RWPE2 (cell line): ENCODE results near the gene HINT3.
"Not testable (repeated sequence)": the region's sequence is repeated elsewhere in the genome, so short reads cannot be mapped to it uniquely, and the experiment has no call there.

Experiments
- ATAC-seq: fragments of 200-7000 bp; cut with Tn5 transposase; 3 replicates; pipeline ENCODE4 v1.9.1; 2021; ENCODE audit warnings: low read depth
- DNase-seq: peaks from one replicate; pipeline ENCODE4 v3.0.0-alpha.2; 2020; ENCODE audit warnings: low spot score
- H3K27ac ChIP-seq: fragments of 450-650 bp; 2 replicates; pipeline ENCODE4 v1.5.1; 2017; ENCODE audit warnings: mild to moderate bottlenecking; ENCODE audit not compliant: poor library complexity, severe bottlenecking
- H3K27me3 ChIP-seq: fragments of 250-450 bp; sonication (Bioruptor Pico); 2 replicates; pipeline ENCODE4 v1.5.1; 2021; ENCODE audit warnings: mild to moderate bottlenecking, moderate library complexity; ENCODE audit not compliant: insufficient read depth, poor library complexity, severe bottlenecking
- H3K36me3 ChIP-seq: fragments of 250-450 bp; sonication (Bioruptor Pico); 2 replicates; pipeline ENCODE4 v1.5.1; 2020; ENCODE audit warnings: low read depth, mild to moderate bottlenecking, moderate library complexity
- H3K4me1 ChIP-seq: fragments of 250-450 bp; sonication (Bioruptor Pico); 2 replicates; pipeline ENCODE4 v1.5.1; 2021; ENCODE audit warnings: mild to moderate bottlenecking, moderate library complexity; ENCODE audit not compliant: insufficient read depth, poor library complexity, severe bottlenecking
- H3K4me3 ChIP-seq: fragments of 250-450 bp; sonication (Bioruptor Pico); 2 replicates; pipeline ENCODE4 v1.5.1; 2021; ENCODE audit warnings: mild to moderate bottlenecking, moderate library complexity; ENCODE audit not compliant: severe bottlenecking
- H3K9me3 ChIP-seq: fragments of 250-450 bp; sonication (Bioruptor Pico); 2 replicates; pipeline ENCODE4 v1.5.1; 2021; ENCODE audit warnings: mild to moderate bottlenecking, moderate library complexity; ENCODE audit not compliant: severe bottlenecking
- CTCF ChIP-seq: fragments of 450-650 bp; IDR thresholded peaks from one replicate; pipeline ENCODE4 v1.5.1; 2017; ENCODE audit warnings: mild to moderate bottlenecking, moderate library complexity; ENCODE audit not compliant: poor library complexity, severe bottlenecking

Gene HINT3

GRCh38 chr6:126010040-126010439 lies 53.5 kb downstream of the HINT3 start:
- no peak overlapping the region for H3K4me3 ChIP-seq
- no peaks in the 10 kb centered on the region for H3K9me3 ChIP-seq
- DNase-seq = no peak
- no peak for TF ChIP-seq CTCF
- H3K4me1 ChIP-seq = no peaks in the 10 kb centered on the region
- H3K36me3 ChIP-seq = peaks cover 88% of the 10 kb centered on the region
- no peaks in the 10 kb centered on the region for H3K27me3 ChIP-seq
- H3K27ac ChIP-seq = no peak overlapping the region
- no peak for ATAC-seq

- TF ChIP-seq CTCF = no peak
- H3K4me3 ChIP-seq = no peak overlapping the region
- no peak for DNase-seq
- no peaks in the 10 kb centered on the region for H3K27me3 ChIP-seq
- ATAC-seq = no peak
- H3K4me1 ChIP-seq = no peaks in the 10 kb centered on the region
- no peak overlapping the region for H3K27ac ChIP-seq
- H3K9me3 ChIP-seq = no peaks in the 10 kb centered on the region
- peaks cover 79% of the 10 kb centered on the region for H3K36me3 ChIP-seq
These were observed 59.3 kb downstream of the HINT3 start for GRCh38 chr6:126015863-126016262.

- Histone ChIP-seq H3K27ac (no peak overlapping the region), H3K36me3 (peaks cover 79% of the 10 kb centered on the region), H3K27me3 (no peaks in the 10 kb centered on the region), H3K9me3 (no peaks in the 10 kb centered on the region), H3K4me3 (no peak overlapping the region), H3K4me1 (no peaks in the 10 kb centered on the region)
- ATAC-seq (no peak), DNase-seq (no peak)
- no peak for TF ChIP-seq CTCF
These were observed 60.0 kb downstream of the HINT3 start for GRCh38 chr6:126016591-126016990.

- H3K27ac ChIP-seq = no peak overlapping the region
- TF ChIP-seq CTCF = no peak
- H3K4me3 ChIP-seq = no peak overlapping the region
- H3K36me3 ChIP-seq = peaks cover 79% of the 10 kb centered on the region
- no peaks in the 10 kb centered on the region for H3K27me3 ChIP-seq
- H3K4me1 ChIP-seq = no peaks in the 10 kb centered on the region
- ATAC-seq (no peak), DNase-seq (no peak)
- no peaks in the 10 kb centered on the region for H3K9me3 ChIP-seq
These were observed 61.1 kb downstream of the HINT3 start for GRCh38 chr6:126017668-126018067.

- no peaks in the 10 kb centered on the region for H3K4me1 ChIP-seq
- no peak for ATAC-seq
- no peak overlapping the region for H3K4me3 ChIP-seq
- no peak for DNase-seq
- H3K36me3 ChIP-seq = peaks cover 74% of the 10 kb centered on the region
- TF ChIP-seq CTCF = no peak
- no peak overlapping the region for H3K27ac ChIP-seq
- H3K9me3 ChIP-seq = no peaks in the 10 kb centered on the region
- H3K27me3 ChIP-seq = no peaks in the 10 kb centered on the region
These were observed 63.9 kb downstream of the HINT3 start for GRCh38 chr6:126020305-126021050.

GRCh38 chr6:126023474-126023873 lies 66.9 kb downstream of the HINT3 start:
- H3K27me3 ChIP-seq, H3K27ac ChIP-seq, H3K4me1 ChIP-seq, H3K9me3 ChIP-seq, DNase-seq, H3K4me3 ChIP-seq, ATAC-seq: not testable (repeated sequence)
- peaks cover 57% of the 10 kb centered on the region for H3K36me3 ChIP-seq
